ENCODE measurements around the gene ZNF609.

ZNF609 gene

DNA sequence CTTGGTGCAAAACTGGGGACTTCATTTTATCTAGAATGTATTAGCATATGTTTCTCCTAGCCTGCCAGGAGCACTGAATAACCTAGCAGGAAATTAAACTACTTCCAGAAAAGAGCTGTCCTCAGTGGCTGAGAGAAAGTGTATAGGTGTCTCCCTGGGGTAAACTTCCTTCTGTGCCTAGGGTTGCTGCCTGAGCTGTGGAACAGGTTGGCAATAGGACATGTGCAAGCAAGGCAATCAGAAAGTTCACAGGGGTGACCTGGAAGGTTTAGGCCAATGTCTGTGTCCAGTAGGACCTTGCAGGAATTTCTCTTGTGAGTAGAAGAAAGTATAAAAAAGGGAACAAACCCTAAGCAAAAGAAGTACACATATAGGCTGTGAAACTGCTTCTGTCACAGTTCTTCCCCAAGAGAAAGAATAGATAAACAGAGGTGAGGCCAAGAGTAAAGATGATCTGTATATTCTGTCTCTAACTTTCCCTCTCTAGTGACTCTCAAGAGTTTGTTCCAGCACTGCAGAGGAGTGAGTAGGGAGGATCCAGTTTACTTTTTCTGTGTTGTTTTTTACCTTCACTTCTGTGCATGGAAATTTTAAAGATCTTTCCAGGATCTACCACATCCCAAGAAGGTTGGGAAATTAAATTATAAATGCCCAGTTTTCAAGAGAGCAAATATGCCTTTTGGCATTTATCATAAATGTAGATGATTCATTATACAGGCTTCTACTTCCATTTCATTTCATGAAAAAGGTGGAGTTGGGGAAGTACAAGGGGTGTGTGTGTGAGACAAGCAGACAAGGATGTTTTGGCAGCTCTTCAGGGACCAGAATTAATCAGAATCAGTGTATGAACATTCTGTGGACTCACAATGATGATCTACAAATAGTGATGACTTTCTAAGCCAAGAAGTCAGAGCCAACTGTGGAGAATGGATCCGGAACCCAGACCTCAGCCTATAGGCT, 159.8 kb downstream of the ZNF609 start:
- TF ChIP-seq CTCF (IDR thresholded peaks at IDR 0.05; ENCODE audit: insufficient read depth, missing control alignments) = no peak
- no peak for FAIRE-seq
- DNase-seq (ENCODE audit: insufficient read length, low spot score) = no peak

- DNase-seq (ENCODE audit: insufficient read length, low spot score) = no peak
- no peak for FAIRE-seq
- TF ChIP-seq CTCF (IDR thresholded peaks at IDR 0.05; ENCODE audit: insufficient read depth, missing control alignments) = no peak
Observed at GRCh38 chr15:64621056-64621455, 160.7 kb downstream of the ZNF609 start.

- no peak for FAIRE-seq
- no peak for DNase-seq (ENCODE audit: insufficient read length, low spot score)
- TF ChIP-seq CTCF (IDR thresholded peaks at IDR 0.05; ENCODE audit: insufficient read depth, missing control alignments) = no peak
Observed at GRCh38 chr15:64622410-64623260, 162.3 kb downstream of the ZNF609 start.

DNA sequence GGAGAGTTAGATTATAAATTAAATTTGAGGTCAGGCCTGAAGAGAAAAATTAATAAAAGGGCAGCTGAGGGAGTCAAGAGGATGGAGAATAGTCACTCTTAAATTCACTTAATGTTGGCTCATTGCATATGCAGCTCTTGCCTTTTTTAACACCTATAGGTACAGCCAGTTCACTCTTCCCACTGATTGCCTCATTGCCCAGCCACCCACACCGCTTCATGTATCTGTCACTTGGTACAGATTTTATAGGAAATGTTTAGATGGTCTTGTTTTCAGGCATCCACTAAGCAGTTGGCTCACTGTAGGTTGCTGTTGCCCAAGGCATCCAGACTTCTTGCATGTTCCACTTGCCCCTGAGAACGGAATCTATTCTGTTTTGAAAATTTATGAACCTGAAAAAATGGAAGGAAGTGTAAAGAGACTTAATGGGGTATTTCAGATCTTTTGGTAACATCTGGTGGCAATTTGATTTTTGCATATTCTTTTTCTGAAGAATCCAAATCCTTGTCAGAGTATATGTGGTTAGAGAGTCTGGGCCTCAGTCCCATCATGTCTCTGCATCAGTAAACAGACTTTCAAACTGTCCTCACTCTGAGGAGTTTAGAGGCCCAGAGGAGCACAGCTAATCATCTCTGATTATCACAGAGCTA, 163.1 kb downstream of the ZNF609 start:
- FAIRE-seq (no peak), DNase-seq (ENCODE audit: insufficient read length, low spot score) (no peak)
- TF ChIP-seq CTCF (IDR thresholded peaks at IDR 0.05; ENCODE audit: insufficient read depth, missing control alignments) = no peak

DNA sequence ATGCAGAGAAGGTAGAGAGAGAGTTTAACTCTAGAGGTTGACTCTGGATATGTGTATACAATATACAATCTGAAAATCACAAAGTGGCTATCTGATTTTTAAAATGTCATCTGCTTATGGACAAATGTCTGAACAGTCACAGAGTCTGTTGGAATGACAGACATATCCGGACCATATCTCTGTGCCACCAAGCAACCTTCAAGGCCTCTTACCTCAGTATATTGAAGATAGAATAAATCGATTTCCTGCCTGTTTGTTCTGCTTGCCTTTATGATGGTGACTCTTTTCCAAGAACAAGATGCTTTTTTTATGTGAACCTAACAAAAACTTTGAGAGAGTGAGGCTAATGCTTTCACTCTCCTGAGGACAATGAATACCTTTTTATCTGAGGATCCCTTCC, 163.9 kb downstream of the ZNF609 start:
- TF ChIP-seq CTCF (IDR thresholded peaks at IDR 0.05; ENCODE audit: insufficient read depth, missing control alignments) = no peak
- DNase-seq (ENCODE audit: insufficient read length, low spot score) (no peak), FAIRE-seq (no peak)

GRCh38 chr15:64629063-64629462, 168.7 kb downstream of the ZNF609 start:
- no peak for TF ChIP-seq CTCF (IDR thresholded peaks at IDR 0.05; ENCODE audit: insufficient read depth, missing control alignments)
- DNase-seq (ENCODE audit: insufficient read length, low spot score) (no peak), FAIRE-seq (no peak)
